HG02759 (cell line): ENCODE measurements around the gene CUBN.

ENCODE experiments used
- ATAC-seq: cut with Tn5 transposase; IDR thresholded peaks from one replicate; pipeline ENCODE4 v1.9.1; 2021; ENCODE audit warnings: mild to moderate bottlenecking, moderate library complexity; ENCODE audit not compliant: unreplicated experiment

The CUBN gene

GRCh38 chr10:16927546-16927945 lies 202.1 kb downstream of the CUBN start:
- no peak for ATAC-seq

GRCh38 chr10:16923726-16924125 lies 205.9 kb downstream of the CUBN start:
- ATAC-seq, result no peak

GRCh38 chr10:16923309-16923708 lies 206.3 kb downstream of the CUBN start:
- ATAC-seq, result no peak

GRCh38 chr10:16919121-16919982 lies 210.3 kb downstream of the CUBN start:
- no peak for ATAC-seq

GRCh38 chr10:16916496-16916895 lies 213.1 kb downstream of the CUBN start:
- no peak for ATAC-seq

- ATAC-seq, result no peak
These were observed 214.3 kb downstream of the CUBN start for GRCh38 chr10:16915300-16915699.

GRCh38 chr10:16913266-16913665 lies 216.3 kb downstream of the CUBN start:
- no peak for ATAC-seq

GRCh38 chr10:16910793-16911164 lies 218.8 kb downstream of the CUBN start:
- no peak for ATAC-seq

- ATAC-seq, result no peak
These were observed 219.4 kb downstream of the CUBN start for GRCh38 chr10:16909961-16910792.

- no peak for ATAC-seq
These were observed 220.3 kb downstream of the CUBN start for GRCh38 chr10:16909271-16909767.

- no peak for ATAC-seq
These were observed 221.9 kb downstream of the CUBN start for GRCh38 chr10:16907687-16908086.

GRCh38 chr10:16905320-16905719 lies 224.3 kb downstream of the CUBN start:
- no peak for ATAC-seq

GRCh38 chr10:16904639-16905061 lies 225.0 kb downstream of the CUBN start:
- ATAC-seq, result no peak

- ATAC-seq, result no peak
These were observed 225.6 kb downstream of the CUBN start for GRCh38 chr10:16904049-16904448.

- no peak for ATAC-seq
These were observed 227.0 kb downstream of the CUBN start for GRCh38 chr10:16902606-16903005.

- no peak for ATAC-seq
These were observed 228.5 kb downstream of the CUBN start for GRCh38 chr10:16901106-16901505.

- no peak for ATAC-seq
These were observed 232.6 kb downstream of the CUBN start for GRCh38 chr10:16896993-16897392.

- ATAC-seq, result no peak
These were observed 234.8 kb downstream of the CUBN start for GRCh38 chr10:16894821-16895220.

- ATAC-seq, result no peak
These were observed 235.9 kb downstream of the CUBN start for GRCh38 chr10:16893664-16894063.

- peak; percentile 65 for ATAC-seq
These were observed 238.0 kb downstream of the CUBN start for GRCh38 chr10:16891375-16892313.

- ATAC-seq, result no peak
These were observed 238.9 kb downstream of the CUBN start for GRCh38 chr10:16890691-16891090.
